Heart left ventricle (tissue), 16 donors: ENCODE measurements around the gene KREMEN2. TPM values are rescaled to one million over a fixed set of nuclear protein-coding genes. Genes with fewer than 3 reads are reported as not detected.
A peak's percentile ranks its signal among the peaks of the same experiment; 100 is the strongest.

Experiments
- ATAC-seq, 4 donors: fragments of 200-7000 bp; cut with Tn5 transposase; one replicate each; pipeline ENCODE4 v1.9.1; 2020 to 2022; ENCODE audit warnings: moderate library complexity in 4 of 4, mild to moderate bottlenecking in 3 of 4, moderate number of reproducible peaks in 1 of 4
- DNase-seq, 5 donors: peaks; one replicate each; pipeline ENCODE4 v3.0.0-alpha.2; 2020
- H3K27ac ChIP-seq, 12 donors: fragments of 200-600 bp; sonication (generic) in 4 of 12; one replicate each; pipeline versions ENCODE4 v1.5.0 to v1.8.0; 2016 to 2022; ENCODE audit warnings: mild to moderate bottlenecking in 2 of 12
- H3K27me3 ChIP-seq, 9 donors: fragments of 200-600 bp; sonication (generic) in 2 of 9; one replicate each; pipeline versions ENCODE4 v1.5.1 to v1.8.0; 2016 to 2022; ENCODE audit warnings: mild to moderate bottlenecking in 3 of 9
- H3K36me3 ChIP-seq, 9 donors: fragments of 200-600 bp; sonication (generic) in 2 of 9; one replicate each; pipeline versions ENCODE4 v1.5.0 to v1.8.0; 2018 to 2022; ENCODE audit warnings: mild to moderate bottlenecking in 2 of 9
- H3K4me1 ChIP-seq, 12 donors: fragments of 200-600 bp; sonication (generic) in 4 of 12; one replicate each; pipeline versions ENCODE4 v1.5.0 to v1.8.0; 2016 to 2022; ENCODE audit warnings: mild to moderate bottlenecking in 3 of 12
- H3K4me3 ChIP-seq, 12 donors: fragments of 200-600 bp; sonication (generic) in 4 of 12; one replicate each; pipeline versions ENCODE4 v1.5.0 to v1.8.0; 2017 to 2022; ENCODE audit warnings: mild to moderate bottlenecking in 9 of 12, moderate library complexity in 4 of 12
- H3K9me3 ChIP-seq, 12 donors: fragments of 200-600 bp; sonication (generic) in 4 of 12; one replicate each; pipeline versions ENCODE4 v1.5.0 to v1.8.0; 2016 to 2022; ENCODE audit warnings: mild to moderate bottlenecking in 1 of 12
- CTCF ChIP-seq, 12 donors: fragments of 200-600 bp; sonication (generic) in 4 of 12; IDR thresholded peaks; one replicate each; pipeline versions ENCODE4 v1.5.0 to v1.8.0; 2018 to 2022; ENCODE audit warnings: antibody characterized with exemption in 12 of 12, mild to moderate bottlenecking in 5 of 12
- POLR2A ChIP-seq, 2 donors: fragments of 450-650 bp; IDR thresholded peaks; one replicate each; pipeline ENCODE4 v1.6.1; 2017; ENCODE audit warnings: antibody characterized with exemption in 2 of 2, mild to moderate bottlenecking in 2 of 2, moderate library complexity in 2 of 2
- WGBS, 4 donors: extraction: QIAGEN DNeasy Blood & Tissue Kit in 2 of 4; methylation state at CpG; one replicate each; pipeline versions ENCODE4 v1.1.5 to v1.1.7; 2013 to 2018; 5-methylcytosine and 5-hydroxymethylcytosine counted together
- intact Hi-C, 10 donors: fragments of 100-400 bp; cut with DNase I; formaldehyde crosslinking; loops; one replicate each; pipeline versions ENCODE4 v1.11.1 to v1.14.2; 2022
- polyA plus RNA-seq, 2 donors: library from polyadenylated mRNA; stranded (reverse); fragments of 200-250 nt; gene quantifications; one replicate each; pipeline ENCODE4 v1.2.3, GENCODE V29; 2013
- total RNA-seq, 9 donors: library from RNA; depleted of rRNA in 2 of 9; stranded (reverse); fragments of >200 nt in 2 of 9; fragmentation: NEBNext Ultra II Directional in 3 of 9; extraction: Animal tissue kit (Norgen Biotek cat#: 25700) in 3 of 9; gene quantifications; one replicate each; pipeline versions ENCODE4 v1.1.0 to v1.2.4, GENCODE V29; 2016 to 2023
- donor health status: ischemic (EF 13 %, LVEDD 7.1; RV severe dilation, severe dysfunction).
- donor health status: healthy with polysubstance abuse.
- donor health status: DM: no; HTN: yes; CAD: no.
- donor health status: DM: no; HTN: no; CAD: no.
- donor health status: ischemic (EF 25% LVEDD 6.9; RV normal size, moderate dysfunction).
- donor health status: ischemic (EF 25% LVEDD 5.7; RV mildly dilated, moderate dysfunction).
- donor health status: healthy.
- donor health status: DM: yes; HTN: yes; CAD: no.
- donor health status: ischemic (EF 35%, LVEDD 5.7; RV mildly dilated, moderate dysfunction).
- donor health status: nonischemic (EF 11% LVEDD 7.7; RV severe dilation, severe dysfunction).
- donor health status: DM: yes; HTN: yes; CAD: no.
- donor health status: PGD.
- donor health status: ischemic (EF 29% LVEDD 5.4; RV normal size, mild dysfunction).
- donor health status: nonischemic (EF 23%, LVEDD 6.1; RV moderate dilation, normal function).

The KREMEN2 gene
- total and polyA plus RNA-seq, 11 donors: 0.27 TPM; not detected in 10

DNA sequence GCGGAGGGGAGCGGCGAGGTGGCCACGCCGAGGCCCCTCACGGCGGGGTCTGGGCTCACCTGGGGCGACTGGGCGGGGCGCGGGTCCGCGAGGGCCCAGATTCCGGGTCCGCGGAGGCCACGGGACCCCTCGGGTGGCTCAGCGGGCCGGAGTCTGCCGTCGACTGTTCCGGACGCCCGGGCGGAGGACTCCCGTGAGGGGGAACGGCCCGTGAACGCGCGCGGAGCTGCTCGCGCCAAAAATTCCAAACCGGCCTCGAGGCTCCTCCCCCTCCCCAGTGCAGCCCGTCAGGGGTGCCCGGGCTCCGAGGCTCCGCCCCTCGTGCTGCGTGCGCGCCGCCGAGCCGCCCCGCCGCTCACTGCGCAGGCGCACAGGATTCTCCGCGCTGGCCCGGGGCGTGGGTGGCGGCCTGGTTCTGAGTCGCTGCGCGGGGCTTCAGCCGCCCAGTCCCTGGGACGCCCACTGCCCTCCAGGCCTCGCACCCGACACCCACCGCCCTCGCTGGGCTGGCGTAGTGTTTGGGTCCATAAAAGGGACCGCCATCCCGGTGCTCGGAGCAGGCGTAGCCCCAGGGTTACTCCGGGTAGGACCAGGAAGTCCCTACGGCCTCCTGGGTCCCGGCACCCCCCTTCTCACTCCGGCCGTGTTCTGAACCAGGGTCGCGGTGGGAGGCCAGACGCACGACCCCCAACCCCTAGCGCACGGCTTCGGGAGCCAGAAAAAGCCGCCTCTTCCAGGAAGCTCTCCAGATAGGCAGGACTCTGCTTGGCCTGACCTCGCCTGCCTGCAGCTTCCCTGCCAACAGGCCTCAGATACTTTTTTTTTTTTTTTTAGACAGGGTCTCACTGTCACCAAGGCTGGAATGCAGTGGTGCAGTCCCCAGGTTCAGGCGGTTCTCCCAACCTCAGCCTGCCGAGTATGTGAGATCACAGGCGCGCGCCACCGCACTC is 16.4 kb downstream of the KREMEN2 start, which contains the start of gene PKMYT1:
Gene PKMYT1, minus strand, starts transcription at position 220 of the 950 bp plus-strand sequence. CDS start 789 bp downstream, outside the sequence.
- peaks cover 0 to 37% (median 28%) of the 10 kb centered on the region in 12 donors for H3K4me1 ChIP-seq
- intact Hi-C loops: loop anchor here in 1 of 10 donors (2.0 to 5.0 kb wide), 2 partner anchors 54 to 68 kb away; partner anchors contain the start of gene FLYWCH1
- DNase-seq (peak; percentile 90 to 96 (median 93)), ATAC-seq (peak; percentile 59 to 96 (median 94))
- peaks cover 0 to 2% (median 0%) of the 10 kb centered on the region in 9 donors for H3K36me3 ChIP-seq
- H3K9me3 ChIP-seq: no peaks in the 10 kb centered on the region
- H3K27me3 ChIP-seq: peaks cover 0 to 12% (median 4%) of the 10 kb centered on the region in 9 donors
- WGBS, 4 donors: 4 to 15% (median 6%) methylated on average over 32 to 91 of the region's 91 CpGs
- peak; percentile 65 to 98 for TF ChIP-seq POLR2A (IDR thresholded peaks at IDR 0.05)
- TF ChIP-seq CTCF (IDR thresholded peaks at IDR 0.05): peak in 1 of 12 donors; percentile 7
- peak within 1 kb of the TSS; percentile 58 to 93 (median 78) for H3K4me3 ChIP-seq
- H3K27ac ChIP-seq: peak within 1 kb of the TSS; percentile 63 to 95 (median 85)

DNA sequence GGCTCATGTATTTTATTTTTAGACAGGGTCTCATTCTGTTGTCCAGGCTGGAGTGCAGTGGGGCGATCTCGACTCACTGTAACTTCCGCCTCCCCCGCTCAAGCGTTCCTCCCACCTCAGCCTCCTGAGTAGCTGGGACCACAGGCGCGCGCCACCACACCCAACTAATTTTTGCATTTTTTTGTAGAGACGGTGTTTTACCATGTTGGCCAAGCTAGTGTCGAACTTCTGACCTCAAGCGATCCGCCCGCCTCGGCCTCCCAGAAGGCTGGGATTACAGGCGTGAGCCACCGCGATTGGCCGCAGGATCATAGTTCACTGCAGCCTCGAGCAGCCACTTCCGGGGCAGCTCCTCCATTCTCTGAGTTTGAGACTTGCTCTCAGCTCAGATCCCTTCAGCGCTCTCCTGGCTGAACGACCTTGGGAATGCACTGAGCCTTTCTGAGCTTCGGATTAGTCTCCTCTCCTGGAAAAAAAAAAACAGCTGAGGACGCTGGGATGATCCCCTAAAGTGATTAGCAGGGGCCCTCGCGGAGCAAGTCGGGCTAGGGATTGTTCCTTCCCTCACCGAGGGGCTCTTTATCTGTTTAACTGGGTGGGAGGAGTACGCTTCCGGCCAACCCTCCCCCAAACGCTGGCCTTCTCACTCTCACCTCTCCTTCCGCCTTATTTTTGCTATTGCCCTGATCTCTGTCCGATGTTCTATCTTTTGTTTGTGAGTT is 17.3 kb downstream of the KREMEN2 start:
- ATAC-seq (no peak), DNase-seq (peak in 1 of 5 donors; percentile 42)
- peaks cover 0 to 44% (median 31%) of the 10 kb centered on the region in 12 donors for H3K4me1 ChIP-seq
- H3K27me3 ChIP-seq: peaks cover 0 to 12% (median 4%) of the 10 kb centered on the region in 9 donors
- 48 to 53% (median 50%) methylated on average over 33 of the region's 33 CpGs for WGBS, 4 donors
- H3K27ac ChIP-seq: no peak overlapping the region
- intact Hi-C loops: loop anchor here in 1 of 10 donors (2.0 to 5.0 kb wide), 2 partner anchors 55 to 69 kb away; partner anchors contain the start of gene FLYWCH1
- no peaks in the 10 kb centered on the region for H3K9me3 ChIP-seq
- TF ChIP-seq CTCF (IDR thresholded peaks at IDR 0.05) (no peak), POLR2A (IDR thresholded peaks at IDR 0.05) (no peak)
- H3K36me3 ChIP-seq: no peaks in the 10 kb centered on the region
- H3K4me3 ChIP-seq: peak overlapping the region in 10 of 12 donors; percentile 58 to 91 (median 78)

- DNase-seq (no peak), ATAC-seq (no peak)
- H3K27ac ChIP-seq: no peak overlapping the region
- H3K9me3 ChIP-seq: no peaks in the 10 kb centered on the region
- TF ChIP-seq CTCF (IDR thresholded peaks at IDR 0.05): no peak
- no peak for TF ChIP-seq POLR2A (IDR thresholded peaks at IDR 0.05)
- WGBS, 4 donors: 65 to 79% (median 75%) methylated on average over 4 of the region's 4 CpGs
- peaks cover 0 to 12% (median 4%) of the 10 kb centered on the region in 9 donors for H3K27me3 ChIP-seq
- no peaks in the 10 kb centered on the region for H3K36me3 ChIP-seq
- intact Hi-C loops: loop anchor here in 1 of 10 donors (2.0 to 5.0 kb wide), 2 partner anchors 55 to 70 kb away; partner anchors contain the start of gene FLYWCH1
- peaks cover 0 to 47% (median 31%) of the 10 kb centered on the region in 12 donors for H3K4me1 ChIP-seq
- H3K4me3 ChIP-seq: no peak overlapping the region
These were observed 17.8 kb downstream of the KREMEN2 start for GRCh38 chr16:2981899-2982250.
